Neural cell (in vitro differentiated cells): Measurements from ENCODE around the gene KIF13A. TPM values are rescaled to one million over a fixed set of nuclear protein-coding genes. Genes with fewer than 3 reads are reported as not detected.

Source experiments
- H2AFZ ChIP-seq: fragments of 200-600, 300-800 bp; sonication (generic), shearing (Covaris generic); 2 replicates; pipeline ENCODE4 v1.6.0; 2014; ENCODE audit warnings: low read depth, mild to moderate bottlenecking, antibody characterized with exemption, low read length, moderate library complexity
- H3F3A ChIP-seq: fragments of 200-600 bp; shearing (Covaris generic); 2 replicates; pipeline ENCODE4 v1.6.1; 2016; ENCODE audit warnings: mild to moderate bottlenecking, moderate library complexity, mixed read lengths, antibody characterized with exemption, low read length; ENCODE audit not compliant: insufficient read depth, poor library complexity, severe bottlenecking
- H3K27ac ChIP-seq: fragments of 200-600, 300-800 bp; sonication (generic), shearing (Covaris generic); 2 replicates; pipeline ENCODE4 v1.5.1; 2014; ENCODE audit warnings: mild to moderate bottlenecking, low read length, moderate library complexity
- H3K27me3 ChIP-seq: fragments of 300-800, 200-600 bp; sonication (generic), shearing (Covaris generic); 2 replicates; pipeline ENCODE4 v1.6.0; 2014; ENCODE audit warnings: mild to moderate bottlenecking, low read depth, low read length, moderate library complexity; ENCODE audit not compliant: insufficient read depth
- H3K36me3 ChIP-seq: fragments of 300-800, 200-600 bp; sonication (generic), shearing (Covaris generic); 2 replicates; pipeline ENCODE4 v1.5.1; 2014; ENCODE audit warnings: mild to moderate bottlenecking, antibody characterized with exemption, low read length, moderate library complexity; ENCODE audit not compliant: insufficient read depth
- H3K4me2 ChIP-seq: fragments of 300-800, 200-600 bp; sonication (generic), shearing (Covaris generic); 2 replicates; pipeline ENCODE4 v1.6.0; 2014; ENCODE audit warnings: mild to moderate bottlenecking, low read length
- H3K4me3 ChIP-seq: fragments of 300-800, 200-600 bp; sonication (generic), shearing (Covaris generic); 2 replicates; pipeline ENCODE4 v1.5.1; 2014; ENCODE audit warnings: mild to moderate bottlenecking, low read length, moderate library complexity
- H3K79me2 ChIP-seq: fragments of 200-600 bp; shearing (Covaris generic); replicated peaks from 2 replicates; pipeline ENCODE4 v1.6.0; 2014; ENCODE audit warnings: mild to moderate bottlenecking, low read length, moderate library complexity; ENCODE audit not compliant: insufficient read depth
- H3K9ac ChIP-seq: fragments of 300-800, 200-600 bp; sonication (generic), shearing (Covaris generic); 2 replicates; pipeline ENCODE4 v1.6.1; 2016; ENCODE audit warnings: mild to moderate bottlenecking, low read length, mixed read lengths
- H3K9me2 ChIP-seq: fragments of 200-600 bp; shearing (Covaris generic); 2 replicates; pipeline ENCODE4 v1.6.1; 2016; ENCODE audit warnings: mild to moderate bottlenecking, low read length, mixed read lengths; ENCODE audit not compliant: insufficient read depth
- H3K9me3 ChIP-seq: fragments of 200-600, 300-800 bp; sonication (generic), shearing (Covaris generic); 2 replicates; pipeline ENCODE4 v1.6.1; 2016; ENCODE audit warnings: mild to moderate bottlenecking, mixed run types, low read length, moderate library complexity, mixed read lengths
- H4K20me1 ChIP-seq: fragments of 200-600 bp; shearing (Covaris generic); 2 replicates; pipeline ENCODE4 v1.6.1; 2016; ENCODE audit warnings: mild to moderate bottlenecking, mixed run types; ENCODE audit not compliant: insufficient read depth
- EP300 ChIP-seq: fragments of 450-650 bp; conservative IDR thresholded peaks from 2 replicates; pipeline ENCODE4 v1.6.1; 2014; ENCODE audit warnings: antibody characterized with exemption, mild to moderate bottlenecking, moderate library complexity; ENCODE audit not compliant: poor library complexity, severe bottlenecking
- EZH2 ChIP-seq: fragments of 200-600, 300-800 bp; shearing (Covaris generic), sonication (generic); IDR thresholded peaks from 2 replicates; pipeline ENCODE4 v1.6.1; 2014; ENCODE audit warnings: antibody characterized with exemption, low read length, borderline replicate concordance, mild to moderate bottlenecking; ENCODE audit not compliant: insufficient read depth, poor library complexity, severe bottlenecking
- MXI1 ChIP-seq: fragments of 450-650 bp; conservative IDR thresholded peaks from 2 replicates; pipeline ENCODE4 v1.6.1; 2014; ENCODE audit warnings: antibody characterized with exemption, mild to moderate bottlenecking; ENCODE audit not compliant: poor library complexity, severe bottlenecking
- POLR2AphosphoS5 ChIP-seq: IDR thresholded peaks from 2 replicates; pipeline ENCODE4 v1.6.1; 2012
- RAD21 ChIP-seq: fragments of 450-650 bp; conservative IDR thresholded peaks from 2 replicates; pipeline ENCODE4 v1.6.1; 2014; ENCODE audit warnings: antibody characterized with exemption, mild to moderate bottlenecking, moderate library complexity
- REST ChIP-seq: IDR thresholded peaks from 2 replicates; pipeline ENCODE4 v1.6.1; 2012; ENCODE audit warnings: borderline replicate concordance
- SMC3 ChIP-seq: fragments of 450-650 bp; conservative IDR thresholded peaks from 2 replicates; pipeline ENCODE4 v1.6.1; 2014; ENCODE audit warnings: antibody characterized with exemption, mild to moderate bottlenecking, moderate library complexity; ENCODE audit not compliant: poor library complexity
- TAF1 ChIP-seq: IDR thresholded peaks from 2 replicates; pipeline ENCODE4 v1.6.1; 2012; ENCODE audit warnings: low read depth
- polyA plus RNA-seq: library from polyadenylated mRNA; depleted of rRNA; stranded (reverse); fragments of >200 nt; gene quantifications from 2 replicates; pipeline ENCODE4 v1.2.3, GENCODE V29; 2014

KIF13A gene
- polyA plus RNA-seq, 1 donor from 2014 or later = 9.4 TPM

- no peak for TF ChIP-seq POLR2AphosphoS5
- TF ChIP-seq REST = no peak
- no peak for TF ChIP-seq MXI1
- TF ChIP-seq SMC3 = no peak
- TF ChIP-seq TAF1 = no peak
- TF ChIP-seq EP300 = no peak
- no peak overlapping the region for H3K4me2 ChIP-seq
- H3K36me3 ChIP-seq = no peaks in the 10 kb centered on the region
- no peak overlapping the region for H3K9ac ChIP-seq
- H3F3A ChIP-seq = no peaks in the 10 kb centered on the region
- no peaks in the 10 kb centered on the region for H3K9me2 ChIP-seq
- H3K27me3 ChIP-seq = no peaks in the 10 kb centered on the region
- no peaks in the 10 kb centered on the region for H4K20me1 ChIP-seq
- no peaks in the 10 kb centered on the region for H3K9me3 ChIP-seq
- H2AFZ ChIP-seq = no peak overlapping the region
- no peaks in the 10 kb centered on the region for H3K79me2 ChIP-seq
- H3K27ac ChIP-seq = no peak overlapping the region
- no peak overlapping the region for H3K4me3 ChIP-seq
Observed at GRCh38 chr6:17962436-17963031, 24.9 kb downstream of the KIF13A start.

DNA sequence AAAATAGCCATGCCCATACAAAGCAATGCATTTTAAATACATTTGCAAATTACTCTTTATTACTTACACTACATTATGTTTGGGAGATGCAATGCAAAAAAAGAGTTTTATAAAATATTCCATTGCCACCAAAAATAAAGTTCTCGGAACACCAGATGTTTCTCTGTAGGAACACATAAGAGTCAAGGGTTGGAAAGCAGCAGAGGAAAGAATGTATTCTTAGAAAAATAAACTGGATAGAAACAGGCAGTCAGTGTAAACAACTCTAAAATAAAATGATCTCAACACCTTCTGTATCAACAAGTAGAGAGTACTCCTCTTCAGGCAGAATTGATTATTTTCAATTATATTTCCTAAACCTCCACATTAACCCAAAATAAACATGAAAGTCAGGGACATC is 28.1 kb downstream of the KIF13A start:
- Histone ChIP-seq H3K9me3 (no peaks in the 10 kb centered on the region), H3K27ac (no peak overlapping the region), H3K9ac (no peak overlapping the region), H3K36me3 (no peaks in the 10 kb centered on the region), H3F3A (no peaks in the 10 kb centered on the region), H3K9me2 (no peaks in the 10 kb centered on the region), H3K4me3 (no peak overlapping the region), H2AFZ (no peak overlapping the region), H3K4me2 (no peak overlapping the region), H3K27me3 (no peaks in the 10 kb centered on the region), H3K79me2 (peaks cover 5% of the 10 kb centered on the region), H4K20me1 (no peaks in the 10 kb centered on the region)
- TF ChIP-seq EZH2 (no peak), MXI1 (no peak), POLR2AphosphoS5 (no peak)

- TF ChIP-seq EZH2 (no peak), REST (no peak), EP300 (peak; percentile 71), RAD21 (no peak)
- Histone ChIP-seq H3K27ac (peak overlapping the region; percentile 23), H3K27me3 (no peaks in the 10 kb centered on the region), H4K20me1 (no peaks in the 10 kb centered on the region), H3K9me2 (no peaks in the 10 kb centered on the region), H3K4me3 (peak overlapping the region; percentile 40), H3K9me3 (no peaks in the 10 kb centered on the region), H3K9ac (no peak overlapping the region), H2AFZ (no peak overlapping the region), H3K4me2 (peak overlapping the region; percentile 44), H3F3A (no peaks in the 10 kb centered on the region), H3K36me3 (no peaks in the 10 kb centered on the region), H3K79me2 (peaks cover 5% of the 10 kb centered on the region)
Observed at GRCh38 chr6:17957904-17958620, 29.4 kb downstream of the KIF13A start.
